H1 (cell line): Measurements from ENCODE around the gene POLD1. TPM values are rescaled to one million over a fixed set of nuclear protein-coding genes. Genes with fewer than 3 reads are reported as not detected.

ENCODE experiments used
- CTCF ChIA-PET: fragments of 300-600 bp; sonication (Branson Sonifier 250); formaldehyde crosslinking; loops from one replicate; lab custom pipeline; 2021; ENCODE audit not compliant: partially characterized antibody; lab: Charles Lee
- POLR2A ChIA-PET: fragments of 300-600 bp; sonication (Branson Sonifier 250); formaldehyde crosslinking; loops from one replicate; lab custom pipeline; 2021; ENCODE audit warnings: inconsistent platforms; ENCODE audit not compliant: partially characterized antibody; lab: Charles Lee
- DNase-seq, 2 experiments: peaks; one replicate each; pipeline versions ENCODE4 v3.0.0 to v3.0.0-alpha.2; 2010 to 2022; ENCODE audit warnings: low spot score in 2 of 2, low read depth in 1 of 2, mixed read lengths in 1 of 2
- FAIRE-seq: peaks from 2 replicates; lab custom pipeline; 2011; peaks lifted over from hg19 to GRCh38; lab: Jason Lieb, UNC
- H2AFZ ChIP-seq: 2 replicates; pipeline ENCODE4 v1.8.1; 2012; ENCODE audit warnings: low read length, inconsistent platforms
- H2AK5ac ChIP-seq: 2 replicates; pipeline ENCODE4 v1.6.1; 2013; ENCODE audit warnings: low read depth, low read length
- H2BK120ac ChIP-seq: replicated peaks from 2 replicates; pipeline ENCODE3; 2013; ENCODE audit warnings: low read depth, low read length, inconsistent platforms
- H2BK12ac ChIP-seq: 2 replicates; pipeline ENCODE4 v1.6.1; 2013; ENCODE audit warnings: low read depth, low read length
- H2BK15ac ChIP-seq: 2 replicates; pipeline ENCODE4 v1.6.1; 2013; ENCODE audit warnings: low read length
- H2BK20ac ChIP-seq: 2 replicates; pipeline ENCODE4 v1.6.1; 2013; ENCODE audit warnings: low read length
- H2BK5ac ChIP-seq: 2 replicates; pipeline ENCODE4 v1.6.1; 2013; ENCODE audit warnings: low read depth, low read length
- H3K14ac ChIP-seq: 2 replicates; pipeline ENCODE4 v1.6.1; 2013; ENCODE audit warnings: inconsistent platforms; ENCODE audit not compliant: insufficient read length
- H3K18ac ChIP-seq: 2 replicates; pipeline ENCODE4 v1.6.1; 2013; ENCODE audit warnings: low read length; ENCODE audit errors: extremely low read depth
- H3K23ac ChIP-seq: 2 replicates; pipeline ENCODE4 v1.6.1; 2013; ENCODE audit warnings: inconsistent platforms; ENCODE audit not compliant: insufficient read length
- H3K23me2 ChIP-seq: 2 replicates; pipeline ENCODE4 v1.6.1; 2013; ENCODE audit warnings: low read depth, low read length
- H3K27ac ChIP-seq: 2 replicates; pipeline ENCODE4 v1.6.1; 2011; ENCODE audit warnings: low read depth, low read length, inconsistent platforms
- H3K27me3 ChIP-seq, 4 experiments: replicated peaks in 1 of 4; 1 replicate in 1 of 4; 2 replicates in 3 of 4; pipeline versions ENCODE4 v1.6.1 to v1.8.1; 2011 to 2013; ENCODE audit warnings: low read length in 3 of 4, mild to moderate bottlenecking in 3 of 4, inconsistent platforms in 2 of 4, mixed read lengths in 2 of 4, moderate library complexity in 1 of 4; ENCODE audit not compliant: control insufficient read depth in 3 of 4, insufficient read depth in 3 of 4; ENCODE audit errors: extremely low read depth in 1 of 4
- H3K36me3 ChIP-seq, 4 experiments: 2 replicates each; pipeline versions ENCODE4 v1.6.1 to v1.8.1; 2011 to 2013; ENCODE audit warnings: mild to moderate bottlenecking in 4 of 4, low read length in 3 of 4, moderate library complexity in 2 of 4, control low read depth in 1 of 4, inconsistent platforms in 1 of 4; ENCODE audit not compliant: insufficient read depth in 4 of 4, control insufficient read depth in 2 of 4
- H3K4ac ChIP-seq: replicated peaks from 2 replicates; pipeline ENCODE3; 2013; ENCODE audit warnings: low read length, low read depth, mixed read lengths, inconsistent platforms; ENCODE audit not compliant: insufficient read length
- H3K4me1 ChIP-seq, 4 experiments: replicated peaks in 1 of 4; 1 replicate in 1 of 4; 2 replicates in 3 of 4; pipeline versions ENCODE4 v1.6.1 to v1.8.1; 2011 to 2013; ENCODE audit warnings: low read length in 3 of 4, inconsistent platforms in 2 of 4, mixed read lengths in 1 of 4; ENCODE audit not compliant: insufficient read depth in 4 of 4, control insufficient read depth in 3 of 4
- H3K4me2 ChIP-seq, 2 experiments: 2 replicates each; pipeline versions ENCODE4 v1.6.1 to v1.8.1; 2011 to 2013; ENCODE audit warnings: low read depth in 2 of 2, low read length in 2 of 2, control low read depth in 1 of 2, inconsistent platforms in 1 of 2, mild to moderate bottlenecking in 1 of 2; ENCODE audit not compliant: insufficient read depth in 1 of 2
- H3K4me3 ChIP-seq, 4 experiments: fragments of 200-600, 300-600 bp in 1 of 4; sonication (generic), shearing (Covaris generic), sonication (Bioruptor Twin) in 1 of 4; 2 replicates each; pipeline versions ENCODE4 v1.5.1 to v1.8.1; 2011 to 2016; ENCODE audit warnings: low read length in 4 of 4, low read depth in 3 of 4, control low read depth in 2 of 4, inconsistent platforms in 2 of 4, mild to moderate bottlenecking in 2 of 4, mixed read lengths in 1 of 4, moderate library complexity in 1 of 4; ENCODE audit not compliant: insufficient read depth in 2 of 4; ENCODE audit errors: extremely low read depth in 1 of 4
- H3K56ac ChIP-seq: replicated peaks from 2 replicates; pipeline ENCODE3; 2013; ENCODE audit warnings: low read depth, mild to moderate bottlenecking, mixed read lengths, low read length, inconsistent platforms; ENCODE audit not compliant: insufficient read length
- H3K79me1 ChIP-seq: 2 replicates; pipeline ENCODE4 v1.6.1; 2013; ENCODE audit warnings: low read depth, low read length, control low read depth
- H3K79me2 ChIP-seq, 2 experiments: 2 replicates each; pipeline versions ENCODE4 v1.6.1 to v1.8.1; 2012 to 2013; ENCODE audit warnings: low read length in 2 of 2, mild to moderate bottlenecking in 2 of 2, inconsistent platforms in 1 of 2; ENCODE audit not compliant: insufficient read depth in 2 of 2, control insufficient read depth in 1 of 2
- H3K9ac ChIP-seq, 4 experiments: replicated peaks in 1 of 4; 1 replicate in 1 of 4; 2 replicates in 3 of 4; pipeline versions ENCODE4 v1.6.1 to v1.8.1; 2011 to 2013; ENCODE audit warnings: low read depth in 3 of 4, low read length in 3 of 4, control low read depth in 2 of 4, mild to moderate bottlenecking in 2 of 4, moderate library complexity in 2 of 4, inconsistent platforms in 1 of 4; ENCODE audit errors: extremely low read depth in 1 of 4
- H3K9me3 ChIP-seq, 2 experiments: 2 replicates each; pipeline versions ENCODE4 v1.6.1 to v1.8.1; 2012 to 2013; ENCODE audit warnings: mild to moderate bottlenecking in 2 of 2, moderate library complexity in 2 of 2, control low read depth in 1 of 2, inconsistent platforms in 1 of 2, low read depth in 1 of 2, low read length in 1 of 2, mixed read lengths in 1 of 2; ENCODE audit not compliant: insufficient read depth in 2 of 2
- H4K20me1 ChIP-seq, 2 experiments: replicated peaks in 1 of 2; 2 replicates each; pipeline versions ENCODE3 to v1.8.1; 2011 to 2013; ENCODE audit warnings: inconsistent platforms in 2 of 2, low read length in 2 of 2, mild to moderate bottlenecking in 1 of 2; ENCODE audit not compliant: insufficient read depth in 2 of 2, control insufficient read depth in 1 of 2
- H4K5ac ChIP-seq: 2 replicates; pipeline ENCODE4 v1.6.1; 2013; ENCODE audit warnings: low read length, low read depth, mixed read lengths, inconsistent platforms; ENCODE audit not compliant: insufficient read length
- H4K8ac ChIP-seq: 2 replicates; pipeline ENCODE4 v1.8.0; 2013; ENCODE audit warnings: mild to moderate bottlenecking, moderate library complexity, low read length, inconsistent platforms; ENCODE audit not compliant: insufficient read depth; ENCODE audit errors: extremely low read depth
- H4K91ac ChIP-seq: replicated peaks from 2 replicates; pipeline ENCODE3; 2013; ENCODE audit warnings: low read length, mixed read lengths, inconsistent platforms; ENCODE audit not compliant: insufficient read length
- ASH2L ChIP-seq: fragments of 200-600, 300-600 bp; sonication (generic); IDR thresholded peaks from one replicate; pipeline ENCODE4 v1.7.1; 2017; ENCODE audit warnings: low read length
- CHD2 ChIP-seq: IDR thresholded peaks from 2 replicates; pipeline ENCODE4 v1.6.1; 2012; ENCODE audit warnings: low read length, improper control_type of control experiment
- CTCF ChIP-seq, 3 experiments: IDR thresholded peaks; 1 replicate in 2 of 3; 2 replicates in 1 of 3; pipeline versions ENCODE4 v1.5.1 to v1.6.1; 2011; ENCODE audit warnings: low read length in 3 of 3, mild to moderate bottlenecking in 3 of 3, inconsistent platforms in 2 of 3, low read depth in 1 of 3, moderate library complexity in 1 of 3; ENCODE audit not compliant: insufficient read depth in 1 of 3; ENCODE audit errors: control extremely low read depth in 1 of 3
- HDAC2 ChIP-seq, 2 experiments: fragments of 300-600 bp in 1 of 2; sonication (generic) in 1 of 2; IDR thresholded peaks; 2 replicates each; pipeline ENCODE4 v1.6.1; 2011 to 2012; ENCODE audit warnings: low read depth in 2 of 2, low read length in 2 of 2, mild to moderate bottlenecking in 2 of 2, moderate library complexity in 2 of 2, borderline replicate concordance in 1 of 2, inconsistent platforms in 1 of 2
- NRF1 ChIP-seq: IDR thresholded peaks from 2 replicates; pipeline ENCODE4 v1.6.1; 2011; ENCODE audit warnings: mild to moderate bottlenecking, low read depth, low read length, improper control_type of control experiment
- RAD21 ChIP-seq, 2 experiments: IDR thresholded peaks in 1 of 2; conservative IDR thresholded peaks in 1 of 2; 2 replicates each; pipeline ENCODE4 v1.6.1; 2011; ENCODE audit warnings: low read depth in 2 of 2, low read length in 2 of 2, improper control_type of control experiment in 1 of 2, inconsistent platforms in 1 of 2, mild to moderate bottlenecking in 1 of 2, moderate library complexity in 1 of 2
- SIRT6 ChIP-seq: IDR thresholded peaks from one replicate; pipeline ENCODE4 v1.7.1; 2012; ENCODE audit warnings: low read length, inconsistent platforms
- SP2 ChIP-seq: IDR thresholded peaks from 2 replicates; pipeline ENCODE4 v1.6.1; 2012; ENCODE audit warnings: mild to moderate bottlenecking, low read length, inconsistent platforms
- SRF ChIP-seq: IDR thresholded peaks from 2 replicates; pipeline ENCODE4 v1.6.1; 2011; ENCODE audit warnings: mild to moderate bottlenecking, low read depth, low read length, moderate library complexity
- SUZ12 ChIP-seq: fragments of 200-600 bp; sonication (generic); IDR thresholded peaks from 2 replicates; pipeline ENCODE4 v1.6.1; 2012; ENCODE audit warnings: mild to moderate bottlenecking, inconsistent platforms, low read length, moderate library complexity, mixed read lengths
- TAF1 ChIP-seq: IDR thresholded peaks from 2 replicates; pipeline ENCODE4 v1.6.1; 2011; ENCODE audit warnings: mild to moderate bottlenecking, low read depth, low read length
- WGBS, 2 experiments: shearing (Covaris generic) in 1 of 2; methylation state at CpG; one replicate each; pipeline versions ENCODE4 v1.1.6 to v1.1.7; 2013 to 2015; ENCODE audit warnings: low lambda C conversion rate in 2 of 2, mixed read lengths in 2 of 2, inconsistent platforms in 1 of 2, low coverage in 1 of 2, missing lambda C conversion rate in 1 of 2; ENCODE audit not compliant: insufficient replicate concordance in 2 of 2, insufficient coverage in 1 of 2, insufficient read length in 1 of 2; ENCODE audit errors: extremely low coverage in 1 of 2, missing lambda C conversion rate in 1 of 2; 5-methylcytosine and 5-hydroxymethylcytosine counted together
- polyA plus RNA-seq, 7 experiments: library from polyadenylated mRNA; depleted of rRNA in 3 of 7; stranded (reverse) in 5 of 7; unstranded in 2 of 7; fragments of >200 nt in 5 of 7; fragments of 200-250 nt in 2 of 7; gene quantifications; 1 replicate in 5 of 7; 2 replicates in 1 of 7; 4 replicates in 1 of 7; pipeline versions ENCODE4 v1.2.1 to v1.2.3, GENCODE V29; 2011 to 2013; ENCODE audit warnings: missing spikeins in 2 of 7, mixed read lengths in 2 of 7
- total RNA-seq: library from RNA; stranded (reverse); fragmentation: NEBNext Ultra II Directional; extraction: Animal tissue kit (Norgen Biotek cat#: 25700); gene quantifications from 2 replicates; pipeline ENCODE4 v1.2.1, GENCODE V29; 2021

The POLD1 gene
- total and polyA plus RNA-seq, 2 of the 8 experiments (the other 6 are each of a cell fraction or from before 2014, with no cell fraction given): 141 to 142 TPM

- POLR2A ChIA-PET: interaction anchor here (1.1 to 1.6 kb wide), 3 partner anchors 18 to 32 kb away, joined by 3 read pairs; no protein-coding TSS in a partner anchor
- Histone ChIP-seq H2BK5ac (no peak overlapping the region), H3K18ac (no peak overlapping the region), H3K27me3 (no peaks in the 10 kb centered on the region), H3K36me3 (no peaks in the 10 kb centered on the region), H4K8ac (no peak overlapping the region), H3K79me1 (no peaks in the 10 kb centered on the region), H2AFZ (no peak overlapping the region), H4K20me1 (no peaks in the 10 kb centered on the region), H3K4me3 (no peak overlapping the region), H2AK5ac (no peak overlapping the region), H3K27ac (no peak overlapping the region), H2BK120ac (no peak overlapping the region), H3K4ac (no peak overlapping the region), H3K23me2 (no peaks in the 10 kb centered on the region), H3K9ac (no peak overlapping the region), H3K79me2 (no peaks in the 10 kb centered on the region), H3K56ac (no peak overlapping the region), H3K9me3 (no peaks in the 10 kb centered on the region), H2BK20ac (no peak overlapping the region), H3K23ac (no peak overlapping the region), H3K14ac (no peak overlapping the region), H4K5ac (no peak overlapping the region), H3K4me1 (peaks cover 0 to 11% (median 4%) of the 10 kb centered on the region in 4 experiments; a peak in 5 of 7 replicates), H3K4me2 (no peak overlapping the region), H4K91ac (no peak overlapping the region), H2BK15ac (no peak overlapping the region), H2BK12ac (no peak overlapping the region)
- WGBS, 2 experiments: 89% methylated on average over 7 of the region's 7 CpGs; no CpG with 5 or more reads in 1 of the 2 experiments
- DNase-seq (no peak), FAIRE-seq (no peak)
- CTCF ChIA-PET: interaction anchor here (0.6 to 3.8 kb wide), 16 partner anchors 10 to 1524 kb away, joined by 3 to 21 read pairs (median 4); no protein-coding TSS in a partner anchor
- TF ChIP-seq HDAC2 (IDR thresholded peaks at IDR 0.05; ENCODE audit: borderline replicate concordance in 1 of 2, low read depth in 2 of 2, low read length in 2 of 2) (no peak), ASH2L (no peak), NRF1 (no peak), TAF1 (no peak), SP2 (no peak), CTCF (IDR thresholded peaks at IDR 0.05; ENCODE audit: control extremely low read depth in 1 of 3, insufficient read depth in 1 of 3, low read depth in 1 of 3, low read length in 3 of 3) (no peak), SIRT6 (no peak), CHD2 (no peak), SUZ12 (no peak), SRF (no peak), RAD21 (IDR thresholded peaks at IDR 0.05 in 1 of 2, conservative IDR thresholded peaks at IDR 0.05 in 1 of 2; ENCODE audit: low read depth in 2 of 2, low read length in 2 of 2) (no peak)
Measured at GRCh38 chr19:50462970-50463369, 78.8 kb downstream of the POLD1 start.
